Activated CD8-positive, alpha-beta memory T cell treated with anti-CD3 and anti-CD28 coated beads, Interleukin-2, amount 50 U/mL, for 1 hour (primary cell): ENCODE results near the gene NBAS.
"Not testable (repeated sequence)": the region's sequence is repeated elsewhere in the genome, so short reads cannot be mapped to it uniquely, and the experiment has no call there.

Experiments used
- DNase-seq: peaks from one replicate; pipeline ENCODE4 v3.0.0-alpha.2; 2020; ENCODE audit errors: extremely low read depth

Gene NBAS

DNA sequence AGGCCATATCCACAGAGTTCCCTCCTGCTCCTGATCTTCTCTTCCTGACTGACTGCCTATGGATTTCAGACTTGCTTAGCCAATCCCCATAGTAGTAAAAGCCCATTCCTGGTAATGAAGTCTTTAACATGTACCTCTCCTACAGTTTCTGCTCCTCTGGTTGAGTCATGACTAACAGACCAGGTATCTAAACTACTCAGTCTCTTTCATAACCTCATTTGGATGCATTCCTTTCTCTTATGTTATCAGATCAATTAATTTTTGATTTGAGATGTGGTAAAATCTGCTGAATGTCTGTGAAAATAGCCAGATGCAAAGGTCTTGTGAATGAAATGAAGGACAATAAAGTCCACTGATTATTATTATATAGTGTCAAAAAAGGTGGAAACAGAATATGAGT is 198.0 kb downstream of the NBAS start:
- no peak for DNase-seq

DNA sequence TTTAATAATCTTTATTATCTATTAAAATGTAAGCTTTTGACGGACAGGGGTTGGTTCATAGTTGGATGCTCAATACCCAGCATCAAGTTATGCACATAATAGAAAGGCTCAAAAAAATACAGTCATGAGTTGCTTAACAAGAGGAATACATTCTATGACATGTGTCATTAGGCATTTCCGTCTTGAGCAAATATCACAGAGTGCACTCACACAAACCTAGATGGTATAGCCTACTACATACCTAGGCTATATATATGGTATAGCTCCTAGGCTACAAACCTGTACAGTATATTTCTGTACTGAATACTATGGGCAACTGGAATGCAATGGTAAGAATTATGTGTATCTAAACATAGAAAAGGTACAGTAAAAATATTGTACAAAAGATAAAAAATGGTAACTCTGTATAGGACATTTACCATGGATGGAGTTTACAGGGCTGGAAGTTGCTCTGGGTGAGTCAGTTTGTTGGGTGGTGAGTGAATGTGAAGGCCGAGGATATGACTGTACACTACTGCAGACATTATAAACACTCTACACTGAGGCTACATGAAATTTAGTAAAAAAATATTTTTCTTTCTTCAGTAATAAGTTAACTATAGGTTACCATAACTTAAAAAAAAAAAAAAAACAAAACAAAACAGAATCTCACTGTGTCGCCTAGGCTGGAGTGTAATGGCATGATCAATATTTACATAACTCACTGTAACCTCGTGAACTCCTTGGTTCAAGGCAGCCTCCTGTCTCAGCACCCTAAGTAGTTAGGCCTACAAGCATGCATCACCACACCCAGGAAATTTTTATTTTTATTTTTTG is 201.2 kb downstream of the NBAS start:
- DNase-seq, result no peak

DNA sequence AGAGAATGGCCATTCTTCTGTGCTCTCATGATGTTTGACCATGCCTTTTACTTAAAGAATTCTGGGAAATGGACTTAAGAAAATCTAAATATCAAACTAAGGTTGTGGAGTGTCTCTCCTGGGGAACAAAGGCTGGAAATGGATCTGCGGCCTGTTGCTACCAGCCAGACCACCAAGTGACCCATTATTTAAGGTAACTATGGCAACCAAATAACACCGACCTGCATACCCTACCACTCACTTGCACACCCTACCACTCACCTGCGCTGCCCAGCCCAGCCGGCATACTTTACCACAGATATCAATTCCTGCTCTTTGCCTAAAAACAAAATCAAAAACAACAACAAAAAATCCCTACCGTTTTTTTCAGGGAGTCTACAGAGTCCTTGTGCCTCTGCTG is 203.2 kb downstream of the NBAS start:
- no peak for DNase-seq

DNA sequence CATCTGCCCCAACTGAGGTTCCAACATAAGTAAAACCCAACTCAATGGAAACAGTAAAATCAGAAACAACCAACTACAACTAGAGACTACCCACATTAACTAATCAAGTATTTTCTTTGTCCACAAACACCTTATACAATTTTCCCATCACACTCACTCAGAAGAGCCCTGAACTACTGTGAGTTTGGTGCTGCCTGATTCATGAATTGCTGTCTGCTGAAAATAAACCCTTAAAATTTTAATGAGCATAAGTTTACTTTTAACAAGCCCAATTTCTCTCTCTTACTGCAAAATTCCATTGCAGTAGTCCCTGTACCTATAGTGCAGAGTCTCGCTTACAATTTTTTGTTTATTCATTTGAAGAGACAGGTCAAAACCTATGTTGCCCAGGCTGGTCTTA is 203.9 kb downstream of the NBAS start:
- no peak for DNase-seq

DNA sequence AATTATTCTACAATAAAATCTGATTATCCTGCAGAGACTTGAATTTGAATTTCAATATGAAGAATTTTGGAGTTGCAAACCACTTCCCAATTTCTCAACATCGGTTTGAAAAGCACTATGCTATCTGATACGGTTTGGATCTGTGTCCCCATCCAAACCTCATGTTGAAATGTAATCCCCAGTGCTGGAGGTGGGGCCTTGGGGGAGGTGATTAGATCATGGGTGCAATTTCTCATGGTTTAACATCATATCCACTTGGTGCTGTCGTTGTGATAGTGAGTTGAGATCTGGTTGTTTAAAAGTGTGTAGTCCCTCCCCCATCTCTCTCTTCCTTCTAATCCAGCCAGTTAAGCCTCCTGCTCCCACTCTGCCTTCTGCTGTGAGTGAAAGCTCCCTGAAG is 205.7 kb downstream of the NBAS start:
- no peak for DNase-seq

DNA sequence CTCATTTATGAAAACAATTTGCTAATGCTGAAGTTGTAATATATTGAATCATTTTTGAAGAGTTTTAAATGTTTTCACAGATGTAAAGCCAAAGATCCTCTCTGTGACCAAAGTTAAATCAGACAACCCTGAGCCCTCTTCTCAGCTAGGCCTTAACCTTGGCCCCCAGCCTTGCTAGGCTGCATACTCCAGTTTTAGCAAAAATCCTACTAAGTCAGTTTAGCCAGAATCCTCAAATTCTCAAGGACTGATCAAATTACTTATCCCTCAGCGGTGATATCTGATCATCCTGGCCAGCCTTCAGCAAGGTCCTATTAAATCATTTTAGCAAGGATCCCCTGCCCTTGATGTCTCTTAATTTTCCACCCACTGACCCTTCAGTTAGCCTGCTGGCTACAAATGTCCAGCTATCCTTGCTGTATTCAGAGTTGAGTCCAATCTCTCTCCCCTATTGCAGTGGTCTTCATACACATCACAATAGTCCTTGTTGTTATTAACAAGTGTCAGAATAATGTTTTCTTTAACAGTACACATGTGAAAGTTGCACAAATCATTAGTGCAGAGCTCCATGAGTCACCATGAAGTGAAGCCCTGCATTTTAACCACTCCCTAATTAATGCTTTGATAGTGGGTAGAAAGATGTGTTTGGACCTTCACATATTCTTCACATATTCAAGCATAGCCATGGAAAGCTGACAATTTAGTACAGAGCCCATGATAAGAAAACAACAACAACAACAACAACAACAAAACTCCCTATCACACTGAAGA is 206.4 kb downstream of the NBAS start:
- no peak for DNase-seq

DNA sequence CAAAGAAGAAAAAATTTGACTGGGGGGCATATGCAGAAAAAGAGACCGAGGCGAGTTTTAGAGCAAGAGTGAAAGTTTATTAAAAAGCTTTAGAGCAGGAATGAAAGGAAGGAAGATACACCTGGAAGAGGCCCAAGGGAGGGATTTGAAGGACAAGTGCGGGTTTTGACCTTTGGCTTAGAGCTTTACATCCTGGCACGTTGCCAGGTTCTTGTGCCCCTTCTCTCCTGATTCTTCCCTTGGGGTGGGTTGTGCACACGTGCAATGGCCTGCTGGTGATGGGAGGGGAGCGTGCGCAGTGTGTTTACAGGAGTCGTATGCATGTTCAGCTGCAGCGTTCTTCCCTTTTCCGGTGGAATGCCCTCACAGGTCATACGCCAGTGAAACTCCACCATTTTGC is 208.8 kb downstream of the NBAS start:
- no peak for DNase-seq

DNA sequence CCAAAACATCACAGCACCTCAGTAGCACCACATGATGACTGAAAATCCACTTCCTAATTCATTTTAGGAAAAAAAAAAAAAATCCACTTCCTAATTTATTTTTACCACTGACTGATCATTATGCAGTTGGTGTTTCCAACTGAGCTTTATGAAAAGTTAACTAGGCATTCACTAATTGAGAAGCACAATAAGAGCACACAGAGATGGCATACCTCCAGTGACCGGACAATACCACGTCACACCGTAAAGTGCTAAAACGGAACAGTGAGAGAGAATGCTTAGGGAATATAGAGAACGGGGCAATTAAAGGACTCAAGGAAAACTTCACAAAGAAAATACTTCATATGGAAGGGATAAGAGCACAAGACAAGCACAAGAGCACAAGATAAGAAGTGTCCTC is 212.5 kb downstream of the NBAS start:
- no peak for DNase-seq

DNA sequence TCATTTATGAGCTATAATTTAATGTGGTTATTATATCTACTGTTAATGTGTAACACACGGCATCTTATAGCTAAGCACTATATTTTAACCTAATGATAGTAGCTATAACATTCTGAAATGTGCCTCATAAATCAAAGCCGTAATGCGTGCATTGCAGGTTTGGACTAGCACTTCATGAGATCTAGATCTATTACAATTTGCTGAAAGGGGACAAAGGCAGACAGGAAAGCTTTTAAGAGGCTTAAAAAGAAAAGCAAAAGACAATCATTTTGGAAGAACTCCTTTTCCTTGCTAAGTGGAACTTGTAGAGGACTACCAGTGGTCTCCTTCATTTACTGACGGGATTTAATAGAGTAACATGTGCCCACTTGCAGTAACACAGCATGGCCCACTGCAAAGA is 213.1 kb downstream of the NBAS start:
- no peak for DNase-seq

DNA sequence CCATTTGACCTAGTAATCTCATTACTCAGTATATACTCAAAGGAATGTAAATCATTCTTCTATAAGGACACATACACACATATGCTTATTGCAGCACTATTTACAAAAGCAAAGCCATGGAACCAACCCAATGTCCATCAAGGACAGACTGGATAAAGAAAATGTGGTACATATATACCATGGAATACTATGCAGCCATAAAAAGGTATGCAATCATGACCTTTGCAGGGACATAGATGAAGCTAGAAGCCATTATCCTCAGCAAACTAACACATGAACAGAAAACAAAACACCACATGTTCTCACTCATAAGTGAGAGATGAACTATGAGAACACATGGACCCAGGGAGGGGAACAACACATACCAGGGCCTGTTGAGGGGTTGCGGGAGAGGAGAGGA is 214.5 kb downstream of the NBAS start:
- no peak for DNase-seq

DNA sequence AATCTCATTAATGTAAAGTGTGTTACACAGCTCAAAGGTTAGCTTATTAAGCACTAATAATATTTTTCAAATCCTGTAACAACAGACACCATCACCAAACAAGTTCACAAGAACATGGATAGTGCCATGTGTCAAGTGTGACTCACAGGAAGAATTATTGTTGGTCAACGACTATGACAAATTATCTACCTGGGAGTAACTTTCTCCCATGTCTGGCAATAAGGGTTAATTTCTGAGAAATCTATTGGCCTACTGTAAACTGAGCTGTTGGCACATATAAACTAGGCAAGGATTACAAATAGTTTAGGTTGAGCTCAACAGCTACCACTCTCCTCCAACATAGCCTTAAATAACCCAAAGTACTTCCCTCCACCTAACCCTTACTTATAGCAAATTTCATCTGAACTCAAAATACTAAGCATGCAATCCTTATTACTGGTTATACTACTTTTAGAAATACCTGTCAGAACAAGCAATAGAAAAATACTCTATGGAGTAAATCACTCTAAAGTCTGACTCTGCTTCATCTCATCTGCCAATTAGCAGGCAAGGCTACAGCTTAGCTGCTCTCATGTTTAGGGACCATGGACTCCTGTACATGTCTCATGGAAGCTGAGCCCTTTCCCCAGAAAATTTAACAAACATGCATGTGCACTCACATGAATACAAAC is 223.0 kb downstream of the NBAS start:
- no peak for DNase-seq

DNA sequence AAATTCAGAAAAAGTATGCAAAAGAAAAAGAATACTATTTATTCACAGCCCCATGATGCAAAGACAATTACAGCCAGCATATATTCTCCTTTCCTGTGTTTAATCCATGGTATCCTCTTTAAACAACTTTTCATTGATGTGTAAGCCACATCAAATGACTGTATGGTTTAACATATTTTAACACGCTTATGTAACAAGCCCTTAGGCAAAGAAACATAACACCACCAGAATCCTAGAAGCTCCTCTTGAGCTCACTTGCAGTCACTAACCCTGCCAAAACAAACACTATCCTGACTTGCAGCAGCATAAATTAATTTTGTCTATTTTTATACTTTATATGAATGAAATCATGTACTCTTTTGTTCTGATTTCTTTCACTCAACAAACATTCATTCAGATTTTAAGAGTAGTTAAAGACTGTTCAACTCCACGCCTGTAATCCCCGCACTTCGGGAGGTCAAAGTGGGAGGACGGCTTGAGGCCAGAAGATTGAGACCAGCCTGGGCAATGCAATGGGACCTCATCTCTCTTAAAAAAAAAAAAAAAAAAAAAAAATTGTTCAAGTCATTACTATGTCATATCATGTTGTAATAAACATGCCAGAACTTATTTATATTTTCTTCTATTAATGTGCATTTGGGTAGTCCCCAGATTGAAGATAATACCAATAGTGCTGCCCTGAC is 226.3 kb downstream of the NBAS start:
- DNase-seq, result no peak

DNA sequence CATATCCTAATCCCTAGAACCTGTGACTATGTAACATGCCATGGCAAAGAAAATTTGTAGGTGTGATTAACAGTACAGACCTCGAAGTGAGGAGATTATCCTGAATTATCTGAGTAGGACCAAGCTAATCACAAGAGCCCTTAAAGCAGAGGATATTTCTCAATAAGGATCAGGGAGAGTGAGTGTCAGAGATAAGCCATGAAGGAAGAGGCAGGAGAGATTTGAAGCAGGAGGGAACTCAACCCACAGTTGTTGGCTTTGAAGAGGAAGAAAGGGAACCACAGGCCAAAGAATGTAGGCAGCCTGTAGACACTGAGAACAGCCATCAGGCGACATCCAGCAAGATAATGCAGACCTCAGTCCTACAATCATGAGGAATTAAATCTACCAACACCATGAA is 229.3 kb downstream of the NBAS start:
- DNase-seq, result no peak

DNA sequence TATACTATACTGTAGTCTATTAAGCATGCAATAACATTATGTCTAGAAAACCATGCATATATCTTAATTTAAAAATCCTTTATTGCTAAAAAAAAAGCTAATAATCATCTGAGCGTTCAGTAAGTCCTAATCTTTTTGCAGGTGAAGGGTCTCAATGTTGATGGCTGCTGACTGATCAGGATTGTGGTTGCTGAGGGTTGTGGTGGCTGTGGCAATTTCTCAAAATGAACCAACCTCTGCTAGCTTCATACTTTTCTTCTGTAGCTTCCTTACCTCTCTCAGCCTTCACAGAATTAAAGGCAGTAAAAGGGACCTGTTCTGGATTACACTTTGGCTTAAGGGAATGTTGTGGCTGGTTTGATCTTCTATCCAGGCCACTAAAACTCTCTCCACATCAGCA is 235.8 kb downstream of the NBAS start:
- DNase-seq, result no peak

DNA sequence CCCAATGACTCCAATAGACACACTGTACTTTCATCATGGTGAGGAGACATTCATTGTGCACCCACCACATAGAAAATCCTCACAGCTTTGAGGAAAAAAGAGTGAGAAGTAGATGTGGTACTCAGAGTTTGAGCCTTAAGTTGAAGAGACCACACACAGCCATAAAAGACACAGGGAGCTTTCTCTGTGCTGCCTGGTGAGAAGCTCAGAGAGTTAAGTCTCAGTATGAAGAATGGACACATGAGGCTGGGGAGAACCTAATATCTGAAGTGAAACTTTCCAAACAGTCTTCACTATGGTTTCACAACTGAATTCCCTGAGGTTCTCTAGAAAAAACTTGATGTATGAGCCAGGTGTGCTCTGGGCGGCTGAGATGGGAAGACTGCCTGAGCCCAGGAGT is 237.9 kb downstream of the NBAS start:
- no peak for DNase-seq

DNA sequence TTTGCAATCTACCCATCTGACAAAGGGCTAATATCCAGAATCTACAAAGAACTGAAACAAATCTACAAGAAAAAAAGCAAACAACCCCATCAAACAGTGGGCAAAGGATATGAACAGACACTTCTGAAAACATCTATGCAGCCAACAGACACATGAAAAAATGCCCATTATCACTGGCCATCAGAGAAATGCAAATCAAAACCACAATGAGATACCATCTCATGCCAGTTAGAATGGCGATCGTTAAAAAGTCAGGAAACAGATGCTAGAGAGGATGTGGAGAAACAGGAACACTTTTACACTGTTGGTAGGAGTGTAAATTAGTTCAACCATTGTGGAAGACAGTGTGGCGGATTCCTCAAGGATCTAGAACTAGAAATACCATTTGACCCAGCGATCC is 239.7 kb downstream of the NBAS start:
- DNase-seq, result not testable (repeated sequence)

DNA sequence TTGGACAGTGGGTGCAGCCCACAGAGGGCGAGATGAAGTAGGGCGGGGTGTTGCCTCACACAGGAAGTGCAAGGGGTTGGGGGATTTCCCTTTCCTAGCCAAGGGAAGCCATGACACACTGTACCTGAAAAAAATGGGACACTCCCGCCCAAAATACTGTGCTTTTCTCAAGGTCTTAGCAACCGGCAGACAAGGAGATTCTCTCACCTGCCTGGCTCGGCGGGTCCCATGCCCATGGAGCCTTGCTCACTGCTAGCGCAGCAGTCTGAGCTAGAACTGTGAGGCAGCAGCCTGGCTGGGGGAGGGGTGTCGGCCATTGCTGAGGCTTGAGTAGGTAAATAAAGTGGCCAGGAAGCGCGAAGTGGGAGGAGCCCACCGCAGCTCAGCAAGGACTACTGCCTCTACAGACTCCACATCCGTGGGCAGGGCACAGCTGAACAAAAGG is 244.7 kb downstream of the NBAS start:
- DNase-seq, result no peak

DNA sequence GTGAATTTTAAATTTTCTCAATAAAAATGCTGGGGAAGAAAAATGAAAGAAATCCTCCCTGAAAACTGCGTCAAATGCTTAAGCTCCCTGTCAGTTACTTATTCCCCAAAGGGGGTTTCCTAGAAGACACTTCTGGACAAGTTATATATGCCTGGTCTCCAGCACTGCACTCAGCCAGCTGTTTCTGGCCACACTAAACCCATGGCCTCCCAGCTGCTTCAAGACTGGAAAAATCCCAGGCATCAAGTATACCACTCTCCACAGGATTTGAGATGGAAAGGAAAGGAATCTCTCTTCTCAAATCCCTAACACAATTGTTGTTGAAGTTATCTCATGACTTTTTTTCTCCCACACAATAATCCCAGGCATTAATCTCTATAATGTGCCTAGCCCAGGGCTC is 245.7 kb downstream of the NBAS start:
- DNase-seq, result no peak

DNA sequence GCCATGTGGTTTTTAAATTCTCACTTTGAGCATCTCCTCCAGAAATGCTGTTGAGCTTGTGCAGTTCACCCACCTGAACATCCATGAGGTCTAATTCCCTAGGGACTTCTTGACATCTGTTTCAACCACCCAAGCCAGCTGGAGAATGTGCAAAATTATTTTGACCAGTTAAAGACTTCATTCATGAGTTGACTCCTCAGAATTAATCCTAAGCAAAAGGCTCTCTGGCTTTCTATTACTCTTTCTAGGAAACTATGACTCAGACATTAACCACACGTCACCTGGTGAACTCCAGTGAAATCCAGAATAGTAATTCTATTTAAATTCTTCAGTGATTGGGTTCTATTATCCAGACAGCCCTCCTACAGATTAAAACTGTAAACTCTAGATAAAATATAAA is 247.5 kb downstream of the NBAS start:
- DNase-seq, result no peak

DNA sequence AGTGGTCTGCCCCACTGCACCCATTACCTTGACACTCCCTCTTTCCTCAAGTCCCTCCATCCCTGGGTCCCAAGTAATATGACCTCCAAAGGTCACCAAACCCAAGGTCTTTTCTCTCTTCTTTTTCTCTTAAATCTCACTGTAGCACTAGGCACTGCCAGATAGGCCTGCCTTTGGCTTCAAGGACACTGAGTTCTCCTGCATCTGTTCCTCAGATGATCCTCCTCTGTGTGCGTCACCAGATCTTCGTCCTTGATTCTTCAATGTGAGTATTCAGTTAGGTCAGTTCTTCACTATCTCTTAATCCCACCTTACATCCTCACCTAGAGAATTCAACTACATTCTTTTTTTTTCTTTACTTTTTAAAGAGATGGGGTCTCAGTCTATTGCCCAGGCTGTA is 249.2 kb downstream of the NBAS start:
- DNase-seq, result no peak

DNA sequence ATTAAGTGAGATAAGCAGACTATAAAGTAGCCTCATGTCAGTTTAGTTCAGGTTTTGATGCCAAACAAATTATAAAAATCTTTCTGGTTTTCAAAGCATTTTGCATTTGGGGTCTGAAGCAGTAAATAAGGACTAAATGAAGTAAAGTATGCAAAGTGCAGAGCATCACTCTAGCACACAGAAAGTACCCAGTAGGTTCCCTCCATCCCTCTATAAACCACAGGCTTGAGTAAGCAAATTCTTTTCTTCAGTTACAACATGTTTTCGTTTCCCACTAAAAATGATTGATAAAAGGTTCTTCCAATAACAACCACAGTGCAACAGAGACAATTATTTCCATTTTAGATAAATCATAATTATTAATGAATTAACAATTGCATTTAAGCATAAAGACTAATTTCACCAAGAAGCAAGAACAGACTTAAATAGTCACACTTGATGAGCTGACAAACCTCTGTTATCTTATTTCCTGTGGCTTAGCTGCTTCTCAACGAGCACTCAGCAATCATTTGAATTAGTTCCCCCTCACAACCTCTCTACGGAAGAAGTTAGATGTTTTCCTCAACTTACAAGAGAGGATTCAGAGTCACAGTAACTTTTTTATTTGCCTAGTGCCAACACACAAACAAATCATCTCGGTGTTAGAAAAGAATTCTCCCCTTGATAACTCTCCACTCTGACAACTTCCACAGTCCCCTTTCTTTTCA is 249.8 kb downstream of the NBAS start:
- DNase-seq, result no peak

DNA sequence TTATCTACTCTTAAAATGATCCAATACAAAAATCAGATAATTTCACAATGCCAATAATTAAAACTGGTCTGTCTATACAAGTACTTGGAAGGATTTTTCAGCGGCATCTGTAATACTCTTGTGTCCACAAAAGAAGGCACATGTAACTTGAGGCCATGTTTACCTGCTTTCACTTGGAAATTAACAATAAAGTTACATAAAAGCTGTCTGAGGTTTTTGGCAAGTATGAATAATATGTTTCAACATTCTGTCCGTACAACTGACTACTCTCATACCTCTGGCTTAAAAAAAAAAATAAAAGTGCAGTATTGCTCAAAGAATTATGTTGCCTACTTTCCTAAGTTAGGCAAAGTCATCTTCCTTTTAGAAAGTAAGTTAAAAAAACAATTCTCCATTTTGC is 253.6 kb downstream of the NBAS start:
- no peak for DNase-seq
